SK-N-SH treated with all-trans-retinoic acid at 6 μM for 48 hours (cell line): Measurements from ENCODE around the gene RTP5.

Source experiments
- ARNTL ChIP-seq: fragments of 450-650 bp; formaldehyde crosslinking; IDR thresholded peaks from 2 replicates; pipeline ENCODE4 v1.5.0; 2020; ENCODE audit warnings: low read depth, mild to moderate bottlenecking, moderate library complexity, borderline replicate concordance
- CREB5 ChIP-seq: fragments of 250-450 bp; sonication (Bioruptor Pico); IDR thresholded peaks from 2 replicates; pipeline ENCODE4 v1.5.1; 2020; ENCODE audit warnings: low read depth, mild to moderate bottlenecking, moderate library complexity
- PATZ1 ChIP-seq: fragments of 250-450 bp; sonication (Bioruptor Pico); IDR thresholded peaks from 2 replicates; pipeline ENCODE4 v1.8.0; 2020; ENCODE audit warnings: mild to moderate bottlenecking, moderate library complexity, borderline replicate concordance
- POU6F1 ChIP-seq: fragments of 250-450 bp; sonication (Bioruptor Pico); IDR thresholded peaks from 2 replicates; pipeline ENCODE4 v1.8.0; 2021; ENCODE audit warnings: low read depth, mild to moderate bottlenecking, moderate library complexity, borderline replicate concordance
- PPARA ChIP-seq: fragments of 250-450 bp; sonication (Bioruptor Pico); IDR thresholded peaks from 2 replicates; pipeline ENCODE4 v1.5.0; 2020; ENCODE audit warnings: mild to moderate bottlenecking, borderline replicate concordance
- RARB ChIP-seq: fragments of 250-450 bp; sonication (Bioruptor Pico); IDR thresholded peaks from 2 replicates; pipeline ENCODE4 v1.8.0; 2021; ENCODE audit warnings: mild to moderate bottlenecking, moderate library complexity
- ZC3H10 ChIP-seq: fragments of 250-450 bp; sonication (Bioruptor Pico); IDR thresholded peaks from 2 replicates; pipeline ENCODE4 v1.5.1; 2021; ENCODE audit warnings: mild to moderate bottlenecking, moderate library complexity
- ZFP3 ChIP-seq: fragments of 250-450 bp; sonication (Bioruptor Pico); IDR thresholded peaks from 2 replicates; pipeline ENCODE4 v1.5.0; 2020; ENCODE audit warnings: mild to moderate bottlenecking, moderate library complexity
- ZNF565 ChIP-seq: fragments of 450-650 bp; formaldehyde crosslinking; conservative IDR thresholded peaks from 2 replicates; pipeline ENCODE4 v1.5.0; 2020; ENCODE audit warnings: low read depth, mild to moderate bottlenecking, moderate library complexity
- ZNF70 ChIP-seq: fragments of 450-650 bp; formaldehyde crosslinking; IDR thresholded peaks from 2 replicates; pipeline ENCODE4 v1.5.0; 2020; ENCODE audit warnings: mild to moderate bottlenecking, moderate library complexity

GRCh38 chr2:241836292-241836691 lies 33.2 kb upstream of the RTP5 start:
- TF ChIP-seq ARNTL (CRISPR knock-in tag): no peak
- TF ChIP-seq ZC3H10 (CRISPR knock-in tag): no peak
- TF ChIP-seq ZFP3 (CRISPR knock-in tag): no peak
- no peak for TF ChIP-seq ZNF70
- TF ChIP-seq PPARA (CRISPR knock-in tag): no peak
- no peak for TF ChIP-seq CREB5 (CRISPR knock-in tag)
- TF ChIP-seq POU6F1 (CRISPR knock-in tag): no peak
- TF ChIP-seq ZNF565 (CRISPR knock-in tag): no peak
- no peak for TF ChIP-seq PATZ1 (CRISPR knock-in tag)
- TF ChIP-seq RARB (CRISPR knock-in tag): no peak
